Measurements from ENCODE around the gene KLHL13.

Gene KLHL13

GRCh38 chrX:117854806-117855205 lies 261.8 kb downstream of the KLHL13 start:
- no peak for DNase-seq (ENCODE audit: low read depth in 2 of 2)

GRCh38 chrX:117851025-117851424 lies 265.6 kb downstream of the KLHL13 start:
- DNase-seq (ENCODE audit: low read depth in 2 of 2): no peak
